ENCODE data around the gene SCGB2B2.
"Not testable (repeated sequence)": the region's sequence is repeated elsewhere in the genome, so short reads cannot be mapped to it uniquely, and the experiment has no call there.

- not testable (repeated sequence) for TF ChIP-seq EP300, POLR2A (IDR thresholded peaks at IDR 0.05)
- TF ChIP-seq, protein P1, sequence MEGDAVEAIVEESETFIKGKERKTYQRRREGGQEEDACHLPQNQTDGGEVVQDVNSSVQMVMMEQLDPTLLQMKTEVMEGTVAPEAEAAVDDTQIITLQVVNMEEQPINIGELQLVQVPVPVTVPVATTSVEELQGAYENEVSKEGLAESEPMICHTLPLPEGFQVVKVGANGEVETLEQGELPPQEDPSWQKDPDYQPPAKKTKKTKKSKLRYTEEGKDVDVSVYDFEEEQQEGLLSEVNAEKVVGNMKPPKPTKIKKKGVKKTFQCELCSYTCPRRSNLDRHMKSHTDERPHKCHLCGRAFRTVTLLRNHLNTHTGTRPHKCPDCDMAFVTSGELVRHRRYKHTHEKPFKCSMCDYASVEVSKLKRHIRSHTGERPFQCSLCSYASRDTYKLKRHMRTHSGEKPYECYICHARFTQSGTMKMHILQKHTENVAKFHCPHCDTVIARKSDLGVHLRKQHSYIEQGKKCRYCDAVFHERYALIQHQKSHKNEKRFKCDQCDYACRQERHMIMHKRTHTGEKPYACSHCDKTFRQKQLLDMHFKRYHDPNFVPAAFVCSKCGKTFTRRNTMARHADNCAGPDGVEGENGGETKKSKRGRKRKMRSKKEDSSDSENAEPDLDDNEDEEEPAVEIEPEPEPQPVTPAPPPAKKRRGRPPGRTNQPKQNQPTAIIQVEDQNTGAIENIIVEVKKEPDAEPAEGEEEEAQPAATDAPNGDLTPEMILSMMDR (IDR thresholded peaks at IDR 0.05) = not testable (repeated sequence)
Observed at GRCh38 chr19:34668690-34669089, 8.3 kb downstream of the SCGB2B2 start.

All from ovary (tissue), 3 donors.